ENCODE results near the gene CLEC20A. TPM values are rescaled to one million over a fixed set of nuclear protein-coding genes. Genes with fewer than 3 reads are reported as not detected.

CLEC20A gene
- total RNA-seq, 2 donors from 2014 or later: 0.33 to 1.5 TPM

GRCh38 chr1:178542554-178543289 is 46.0 kb upstream of the CLEC20A start:
- WGBS, 2 experiments (ENCODE audit: insufficient coverage in 1 of 2, insufficient read length in 1 of 2): 0% methylated on average over 7 to 63 of the region's 66 CpGs

DNA sequence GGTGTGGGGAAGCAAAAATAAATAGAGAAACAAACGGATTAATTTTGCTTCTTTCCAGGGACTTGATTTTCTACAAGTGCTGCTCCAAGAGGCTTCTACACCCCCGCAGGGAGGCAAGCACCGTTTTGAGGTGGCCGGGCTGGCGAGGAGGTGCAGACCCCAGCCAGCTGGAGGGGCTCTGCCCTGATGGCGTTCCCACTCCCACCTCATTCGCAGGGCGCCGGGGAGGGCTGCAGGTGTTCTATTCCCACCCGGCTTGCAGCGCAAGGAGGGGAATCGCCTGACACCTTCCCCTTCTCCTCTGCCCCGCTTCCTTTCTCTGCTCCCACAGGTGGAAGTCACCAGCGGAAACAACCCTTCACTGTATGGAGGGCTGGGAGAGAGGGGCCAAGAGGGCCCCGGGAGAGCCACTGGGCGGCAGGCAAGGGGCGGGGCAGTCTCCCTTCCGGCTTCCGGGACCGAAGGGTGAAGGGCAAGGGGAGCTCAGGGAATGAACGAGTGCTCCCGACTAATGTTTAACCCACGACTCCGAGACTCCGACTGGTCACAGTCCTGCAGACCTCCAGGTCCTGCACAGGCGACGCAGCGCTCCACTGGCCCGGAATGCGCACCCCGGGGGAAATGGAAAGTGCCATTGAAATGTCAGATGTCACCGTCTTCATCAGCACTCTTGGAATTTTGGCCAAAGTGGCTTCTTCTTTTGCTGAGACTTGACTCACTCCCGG is 45.2 kb upstream of the CLEC20A start:
- H3K36me3 Mint-ChIP-seq (ENCODE audit: low read depth): peaks cover 13% of the 10 kb centered on the region
- peaks cover 5% of the 10 kb centered on the region for H3K27me3 Mint-ChIP-seq (ENCODE audit: insufficient read depth)
- TF ChIP-seq, protein P1, sequence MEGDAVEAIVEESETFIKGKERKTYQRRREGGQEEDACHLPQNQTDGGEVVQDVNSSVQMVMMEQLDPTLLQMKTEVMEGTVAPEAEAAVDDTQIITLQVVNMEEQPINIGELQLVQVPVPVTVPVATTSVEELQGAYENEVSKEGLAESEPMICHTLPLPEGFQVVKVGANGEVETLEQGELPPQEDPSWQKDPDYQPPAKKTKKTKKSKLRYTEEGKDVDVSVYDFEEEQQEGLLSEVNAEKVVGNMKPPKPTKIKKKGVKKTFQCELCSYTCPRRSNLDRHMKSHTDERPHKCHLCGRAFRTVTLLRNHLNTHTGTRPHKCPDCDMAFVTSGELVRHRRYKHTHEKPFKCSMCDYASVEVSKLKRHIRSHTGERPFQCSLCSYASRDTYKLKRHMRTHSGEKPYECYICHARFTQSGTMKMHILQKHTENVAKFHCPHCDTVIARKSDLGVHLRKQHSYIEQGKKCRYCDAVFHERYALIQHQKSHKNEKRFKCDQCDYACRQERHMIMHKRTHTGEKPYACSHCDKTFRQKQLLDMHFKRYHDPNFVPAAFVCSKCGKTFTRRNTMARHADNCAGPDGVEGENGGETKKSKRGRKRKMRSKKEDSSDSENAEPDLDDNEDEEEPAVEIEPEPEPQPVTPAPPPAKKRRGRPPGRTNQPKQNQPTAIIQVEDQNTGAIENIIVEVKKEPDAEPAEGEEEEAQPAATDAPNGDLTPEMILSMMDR (conservative IDR thresholded peaks at IDR 0.05): no peak
- H3K9ac ChIP-seq (ENCODE audit: extremely low read depth, low read length, poor library complexity, severe bottlenecking): peak overlapping the region; percentile 61
- no peak overlapping the region for H3K27ac ChIP-seq (ENCODE audit: low read depth, low read length)
- no peaks in the 10 kb centered on the region for H3K9me3 Mint-ChIP-seq
- peak overlapping the region; percentile 96 for H3K27ac Mint-ChIP-seq
- no peaks in the 10 kb centered on the region for H3K9me3 ChIP-seq (ENCODE audit: control insufficient read depth, low read length)
- DNase-seq: peak; percentile 82
- no peaks in the 10 kb centered on the region for H3K27me3 ChIP-seq (ENCODE audit: control insufficient read depth, insufficient read depth, low read length, poor library complexity, severe bottlenecking)
- H3K4me1 Mint-ChIP-seq: peaks cover 23% of the 10 kb centered on the region
- peaks cover 6% of the 10 kb centered on the region for H3K4me1 ChIP-seq (ENCODE audit: control insufficient read depth, insufficient read depth, low read length)
- WGBS, 2 experiments (ENCODE audit: insufficient coverage in 1 of 2, insufficient read length in 1 of 2): 1 to 12% methylated on average over 14 to 33 of the region's 33 CpGs
- H3K36me3 ChIP-seq (ENCODE audit: control insufficient read depth, insufficient read depth, low read length): no peaks in the 10 kb centered on the region
- H3K4me3 ChIP-seq (ENCODE audit: low read length): peak overlapping the region; percentile 98
- H3K4me3 Mint-ChIP-seq: peak overlapping the region; percentile 88

More at GRCh38 chr1:178542554-178543289, 46.0 kb upstream of the CLEC20A start:
- Histone ChIP-seq H3K4me3 (ENCODE audit: low read length) (peak overlapping the region; percentile 98), H3K36me3 (ENCODE audit: control insufficient read depth, insufficient read depth, low read length) (no peaks in the 10 kb centered on the region), H3K27ac (ENCODE audit: low read depth, low read length) (peak overlapping the region; percentile 91), H3K9ac (ENCODE audit: extremely low read depth, low read length, poor library complexity, severe bottlenecking) (peak overlapping the region; percentile 61), H3K4me1 (ENCODE audit: control insufficient read depth, insufficient read depth, low read length) (no peaks in the 10 kb centered on the region), H3K27me3 (ENCODE audit: control insufficient read depth, insufficient read depth, low read length, poor library complexity, severe bottlenecking) (no peaks in the 10 kb centered on the region), H3K9me3 (ENCODE audit: control insufficient read depth, low read length) (no peaks in the 10 kb centered on the region)
- Mint-ChIP-seq H3K36me3 (ENCODE audit: low read depth) (peaks cover 16% of the 10 kb centered on the region), H3K9me3 (no peaks in the 10 kb centered on the region), H3K27ac (peak overlapping the region; percentile 96), H3K27me3 (ENCODE audit: insufficient read depth) (peaks cover 5% of the 10 kb centered on the region), H3K4me3 (peak overlapping the region; percentile 88), H3K4me1 (peaks cover 16% of the 10 kb centered on the region)
- TF ChIP-seq, protein P1 (conservative IDR thresholded peaks at IDR 0.05): peak; percentile 97
- peak; percentile 99 for DNase-seq

- TF ChIP-seq, protein P1 (conservative IDR thresholded peaks at IDR 0.05): no peak
- Mint-ChIP-seq H3K27me3 (ENCODE audit: insufficient read depth) (peaks cover 5% of the 10 kb centered on the region), H3K9me3 (no peaks in the 10 kb centered on the region), H3K36me3 (ENCODE audit: low read depth) (peaks cover 11% of the 10 kb centered on the region), H3K27ac (no peak overlapping the region), H3K4me1 (peaks cover 29% of the 10 kb centered on the region), H3K4me3 (peak overlapping the region; percentile 88)
- Histone ChIP-seq H3K9me3 (ENCODE audit: control insufficient read depth, low read length) (no peaks in the 10 kb centered on the region), H3K27ac (ENCODE audit: low read depth, low read length) (no peak overlapping the region), H3K4me1 (ENCODE audit: control insufficient read depth, insufficient read depth, low read length) (peaks cover 10% of the 10 kb centered on the region), H3K4me3 (ENCODE audit: low read length) (peak overlapping the region; percentile 98), H3K36me3 (ENCODE audit: control insufficient read depth, insufficient read depth, low read length) (no peaks in the 10 kb centered on the region), H3K27me3 (ENCODE audit: control insufficient read depth, insufficient read depth, low read length, poor library complexity, severe bottlenecking) (no peaks in the 10 kb centered on the region), H3K9ac (ENCODE audit: extremely low read depth, low read length, poor library complexity, severe bottlenecking) (no peak overlapping the region)
- DNase-seq: no peak
- 86 to 97% methylated on average over 1 to 3 of the region's 5 CpGs for WGBS, 2 experiments (ENCODE audit: insufficient coverage in 1 of 2, insufficient read length in 1 of 2)
Measured at GRCh38 chr1:178541379-178541778, 44.6 kb upstream of the CLEC20A start.

Data from endodermal cell (in vitro differentiated cells).